PC-9 (cell line): ENCODE results near the gene NAA20. TPM values are rescaled to one million over a fixed set of nuclear protein-coding genes. Genes with fewer than 3 reads are reported as not detected.

Experiments used
- BruUV-seq: library from RNA; stranded (reverse); fragments of 400-500 nt; replicated peaks from 2 replicates; lab custom pipeline; 2021; lab: Mats Ljungman, UMichigan
- CTCF ChIA-PET: fragments of 300-600 bp; sonication (Branson Sonifier 250); formaldehyde crosslinking; loops from one replicate; lab custom pipeline; 2022; ENCODE audit warnings: antibody characterized with exemption; lab: Charles Lee
- POLR2A ChIA-PET: fragments of 300-600 bp; sonication (Branson Sonifier 250); formaldehyde crosslinking; loops from one replicate; lab custom pipeline; 2022; ENCODE audit warnings: antibody characterized with exemption; ENCODE audit not compliant: unreplicated experiment; lab: Charles Lee
- DNase-seq, 2 experiments: peaks; one replicate each; pipeline versions ENCODE4 v3.0.0 to v3.0.0-alpha.2; 2015 to 2022; ENCODE audit warnings: mixed read lengths in 1 of 2
- H2AFZ ChIP-seq: fragments of 200-600 bp; sonication (generic); 2 replicates; pipeline ENCODE4 v1.8.1; 2017; ENCODE audit warnings: antibody characterized with exemption
- H3F3A ChIP-seq: fragments of 200-600 bp; sonication (generic); 2 replicates; pipeline ENCODE4 v1.8.1; 2017; ENCODE audit warnings: antibody characterized with exemption, mild to moderate bottlenecking, low read depth; ENCODE audit not compliant: insufficient read depth
- H3K27ac ChIP-seq: fragments of 200-600 bp; sonication (generic); 2 replicates; pipeline ENCODE4 v1.6.1; 2016; ENCODE audit warnings: mixed run types
- H3K27me3 ChIP-seq: fragments of 200-600 bp; sonication (generic); 2 replicates; pipeline ENCODE4 v1.6.1; 2016; ENCODE audit warnings: low read depth, mixed run types; ENCODE audit not compliant: insufficient read depth
- H3K36me3 ChIP-seq: fragments of 200-600 bp; sonication (generic); 2 replicates; pipeline ENCODE4 v1.6.1; 2016; ENCODE audit warnings: low read depth, mixed run types
- H3K4me1 ChIP-seq: fragments of 200-600 bp; sonication (generic); replicated peaks from 2 replicates; pipeline ENCODE4 v1.6.1; 2016; ENCODE audit warnings: mixed run types; ENCODE audit not compliant: insufficient read depth
- H3K4me2 ChIP-seq: fragments of 200-600 bp; sonication (generic); 2 replicates; pipeline ENCODE4 v1.6.1; 2017; ENCODE audit warnings: mixed run types
- H3K4me3 ChIP-seq: fragments of 200-600 bp; sonication (generic); 2 replicates; pipeline ENCODE4 v1.6.1; 2016; ENCODE audit warnings: mixed run types
- H3K79me2 ChIP-seq: fragments of 200-600 bp; sonication (generic); 2 replicates; pipeline ENCODE4 v1.6.1; 2017; ENCODE audit warnings: low read depth, mixed run types
- H3K9me2 ChIP-seq: fragments of 200-600 bp; sonication (generic); 2 replicates; pipeline ENCODE4 v1.8.1; 2017; ENCODE audit warnings: mild to moderate bottlenecking; ENCODE audit not compliant: insufficient read depth
- H3K9me3 ChIP-seq: fragments of 200-600 bp; sonication (generic); 2 replicates; pipeline ENCODE4 v1.8.1; 2016; ENCODE audit warnings: low read depth; ENCODE audit not compliant: insufficient read depth
- H4K20me1 ChIP-seq: fragments of 200-600 bp; sonication (generic); 2 replicates; pipeline ENCODE4 v1.8.1; 2017; ENCODE audit not compliant: insufficient read depth
- EZH2 ChIP-seq: fragments of 200-600 bp; sonication (generic); IDR thresholded peaks from 2 replicates; pipeline ENCODE4 v1.8.0; 2017; ENCODE audit warnings: antibody characterized with exemption, low read depth
- intact Hi-C: fragments of 100-400 bp; cut with micrococcal nuclease; formaldehyde crosslinking; loops from one replicate; pipeline ENCODE4 v1.10.0; 2022; ENCODE audit not compliant: unreplicated experiment
- total RNA-seq: library from RNA; stranded (reverse); gene quantifications from 2 replicates; pipeline ENCODE4 v1.2.3, GENCODE V29; 2021
- TF ChIP-seq, protein P1 (sequence below): fragments of 200-600 bp; sonication (generic); conservative IDR thresholded peaks from 2 replicates; pipeline ENCODE4 v1.6.1; 2017; ENCODE audit warnings: mixed run types, antibody characterized with exemption, mild to moderate bottlenecking, moderate library complexity

The NAA20 gene
- total RNA-seq, 1 experiment from 2014 or later: 167 TPM

DNA sequence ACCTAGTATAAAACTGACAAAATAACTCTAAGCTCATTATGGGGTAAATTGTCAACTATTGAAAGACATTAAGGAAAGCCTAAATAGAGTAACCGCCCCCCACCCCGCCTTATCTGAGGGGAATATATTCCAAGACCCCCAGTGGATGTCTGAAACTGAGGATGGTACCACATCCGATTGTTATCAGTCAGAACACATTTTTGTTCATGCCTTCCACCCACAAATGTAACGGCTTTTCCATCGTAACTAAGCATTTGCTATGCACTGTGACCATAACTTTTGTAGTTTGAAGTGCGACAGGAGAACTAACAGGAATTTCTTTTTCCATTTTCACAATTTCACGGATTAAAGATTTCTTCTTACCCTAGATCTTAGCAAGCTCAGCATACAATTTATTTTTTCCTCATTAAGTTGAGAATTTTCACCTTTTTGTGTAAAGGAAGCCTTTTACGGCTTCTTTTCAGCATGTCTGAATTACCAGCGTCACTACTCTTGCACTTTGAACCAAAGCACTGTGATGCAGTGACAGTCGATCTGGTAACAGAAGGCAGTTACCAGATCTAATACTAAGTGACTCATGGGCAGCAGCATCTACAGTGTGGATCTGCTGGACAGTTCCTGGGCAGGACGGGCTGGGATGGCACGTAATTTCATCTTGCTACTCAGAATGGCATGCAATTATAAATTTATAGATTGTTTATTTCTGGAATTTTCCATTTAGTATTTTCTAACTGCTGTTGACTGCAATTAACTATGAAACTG is 47.0 kb downstream of the NAA20 start:
- Histone ChIP-seq H3K4me3 (no peak overlapping the region), H3K4me2 (no peak overlapping the region), H3K79me2 (no peaks in the 10 kb centered on the region), H3K36me3 (no peaks in the 10 kb centered on the region), H3K9me2 (no peaks in the 10 kb centered on the region), H3K9me3 (no peaks in the 10 kb centered on the region), H4K20me1 (no peaks in the 10 kb centered on the region), H3K4me1 (no peaks in the 10 kb centered on the region), H3K27ac (no peak overlapping the region), H2AFZ (no peak overlapping the region), H3K27me3 (peaks cover 16% of the 10 kb centered on the region), H3F3A (no peaks in the 10 kb centered on the region)
- intact Hi-C loops: no loop called here
- no TSS peak for BruUV-seq
- no peak for DNase-seq
- ChIA-PET POLR2A (no interaction called here), CTCF (no interaction called here)
- TF ChIP-seq, protein P1, sequence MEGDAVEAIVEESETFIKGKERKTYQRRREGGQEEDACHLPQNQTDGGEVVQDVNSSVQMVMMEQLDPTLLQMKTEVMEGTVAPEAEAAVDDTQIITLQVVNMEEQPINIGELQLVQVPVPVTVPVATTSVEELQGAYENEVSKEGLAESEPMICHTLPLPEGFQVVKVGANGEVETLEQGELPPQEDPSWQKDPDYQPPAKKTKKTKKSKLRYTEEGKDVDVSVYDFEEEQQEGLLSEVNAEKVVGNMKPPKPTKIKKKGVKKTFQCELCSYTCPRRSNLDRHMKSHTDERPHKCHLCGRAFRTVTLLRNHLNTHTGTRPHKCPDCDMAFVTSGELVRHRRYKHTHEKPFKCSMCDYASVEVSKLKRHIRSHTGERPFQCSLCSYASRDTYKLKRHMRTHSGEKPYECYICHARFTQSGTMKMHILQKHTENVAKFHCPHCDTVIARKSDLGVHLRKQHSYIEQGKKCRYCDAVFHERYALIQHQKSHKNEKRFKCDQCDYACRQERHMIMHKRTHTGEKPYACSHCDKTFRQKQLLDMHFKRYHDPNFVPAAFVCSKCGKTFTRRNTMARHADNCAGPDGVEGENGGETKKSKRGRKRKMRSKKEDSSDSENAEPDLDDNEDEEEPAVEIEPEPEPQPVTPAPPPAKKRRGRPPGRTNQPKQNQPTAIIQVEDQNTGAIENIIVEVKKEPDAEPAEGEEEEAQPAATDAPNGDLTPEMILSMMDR: no peak
- TF ChIP-seq EZH2: no peak

DNA sequence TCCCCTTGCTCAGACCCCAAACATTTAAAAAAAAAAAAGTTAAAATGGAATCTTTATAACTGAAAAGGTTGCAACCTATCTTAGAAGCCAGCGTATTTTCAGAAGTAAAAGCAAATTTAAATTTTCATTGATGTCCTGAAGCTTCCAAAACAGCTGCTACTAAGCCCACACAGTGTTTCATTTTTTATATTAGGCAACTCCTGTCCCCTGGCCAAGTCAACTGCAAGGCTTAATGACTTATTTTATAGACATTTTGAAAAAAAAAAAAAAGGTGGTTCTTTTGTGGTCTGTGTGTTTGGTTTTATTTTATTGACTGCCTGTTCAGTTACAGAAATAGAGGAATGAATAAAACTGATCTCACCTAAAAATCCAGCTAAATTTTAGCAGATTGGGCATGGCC is 48.2 kb downstream of the NAA20 start:
- Histone ChIP-seq H3K27ac (no peak overlapping the region), H2AFZ (no peak overlapping the region), H3F3A (no peaks in the 10 kb centered on the region), H4K20me1 (no peaks in the 10 kb centered on the region), H3K9me2 (no peaks in the 10 kb centered on the region), H3K4me2 (no peak overlapping the region), H3K36me3 (no peaks in the 10 kb centered on the region), H3K4me3 (no peak overlapping the region), H3K79me2 (no peaks in the 10 kb centered on the region), H3K27me3 (peaks cover 16% of the 10 kb centered on the region), H3K9me3 (no peaks in the 10 kb centered on the region), H3K4me1 (no peaks in the 10 kb centered on the region)
- intact Hi-C loops: no loop called here
- POLR2A ChIA-PET: no interaction called here
- CTCF ChIA-PET: no interaction called here
- no peak for TF ChIP-seq EZH2
- TF ChIP-seq, protein P1: no peak
- BruUV-seq: no TSS peak
- no peak for DNase-seq

DNA sequence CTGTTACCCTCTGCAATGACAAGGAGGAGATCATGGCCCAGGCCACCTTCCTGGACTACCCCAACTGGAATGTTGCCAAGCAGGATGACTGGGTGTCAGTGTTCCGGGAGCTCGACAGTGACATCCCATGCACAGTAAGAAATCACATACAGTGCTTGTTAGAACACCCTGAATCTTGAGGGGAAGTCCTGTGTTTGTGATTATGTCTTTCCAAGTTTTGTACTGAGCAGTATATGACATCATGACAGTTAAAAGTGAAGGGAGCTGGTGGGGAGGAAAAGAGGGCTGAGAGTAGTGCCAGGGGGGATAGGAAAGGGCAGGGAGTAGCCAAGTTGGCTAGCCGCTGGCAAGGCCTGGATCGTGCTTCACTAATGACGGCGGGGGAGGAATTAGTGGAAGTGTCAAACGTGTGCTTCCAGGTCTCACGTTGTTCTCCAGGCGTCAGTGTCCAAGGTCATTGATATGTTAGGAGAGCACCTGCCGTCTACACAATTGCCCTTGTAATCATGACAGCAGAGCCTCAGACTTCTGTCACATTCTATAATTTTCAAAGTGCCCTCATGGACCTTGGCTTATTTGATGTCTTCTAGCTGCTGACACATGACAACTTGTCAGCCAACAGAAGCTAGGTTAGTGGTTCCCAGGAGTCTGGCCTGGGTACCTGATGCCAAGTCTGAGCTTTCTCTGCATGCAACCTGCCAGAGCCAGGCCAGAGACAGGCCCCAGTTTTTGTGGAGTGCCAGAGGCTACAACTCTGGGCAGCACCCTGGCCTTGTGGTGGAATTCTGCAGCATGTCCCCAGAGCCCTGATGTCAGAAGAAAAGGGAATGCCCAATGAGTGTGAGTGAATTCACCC is 53.9 kb downstream of the NAA20 start:
- Histone ChIP-seq H3K9me3 (no peaks in the 10 kb centered on the region), H3K36me3 (no peaks in the 10 kb centered on the region), H3K4me2 (no peak overlapping the region), H3K4me1 (no peaks in the 10 kb centered on the region), H3F3A (no peaks in the 10 kb centered on the region), H3K27me3 (no peaks in the 10 kb centered on the region), H2AFZ (no peak overlapping the region), H3K79me2 (no peaks in the 10 kb centered on the region), H3K9me2 (no peaks in the 10 kb centered on the region; the same call in 1 of the 2 replicates), H3K4me3 (no peak overlapping the region), H3K27ac (no peak overlapping the region), H4K20me1 (no peaks in the 10 kb centered on the region)
- no TSS peak for BruUV-seq
- CTCF ChIA-PET: interaction anchor here (0.7 kb wide), 1 partner anchor 1456 kb away, joined by 8 read pairs; no protein-coding TSS in a partner anchor
- DNase-seq: no peak
- POLR2A ChIA-PET: no interaction called here
- intact Hi-C loops: no loop called here
- TF ChIP-seq, protein P1: no peak
- no peak for TF ChIP-seq EZH2
